Mesenchymal stem cell (in vitro differentiated cells and primary cell): ENCODE measurements around the gene KDM4C.

Experiments used
- DNase-seq: peaks from one replicate; pipeline ENCODE4 v3.0.0-alpha.2; 2013
- H2AFZ ChIP-seq: one replicate; pipeline ENCODE4 v1.6.1; 2013; ENCODE audit warnings: low read depth, mild to moderate bottlenecking, control low read depth, inconsistent platforms, low read length, moderate library complexity
- H2AK5ac ChIP-seq: 2 replicates; pipeline ENCODE4 v1.6.1; 2013; ENCODE audit warnings: low read length, moderate library complexity, mild to moderate bottlenecking, inconsistent platforms; ENCODE audit not compliant: severe bottlenecking
- H2BK120ac ChIP-seq: one replicate; pipeline ENCODE4 v1.6.1; 2013; ENCODE audit warnings: low read depth, mild to moderate bottlenecking, inconsistent platforms, low read length, moderate library complexity
- H2BK12ac ChIP-seq, 2 experiments: one replicate each; pipeline ENCODE4 v1.6.1; 2013; ENCODE audit warnings: inconsistent platforms in 2 of 2, low read length in 2 of 2, mild to moderate bottlenecking in 2 of 2, moderate library complexity in 2 of 2, control low read depth in 1 of 2
- H2BK15ac ChIP-seq: one replicate; pipeline ENCODE4 v1.6.1; 2013; ENCODE audit warnings: mild to moderate bottlenecking, low read depth, inconsistent platforms; ENCODE audit not compliant: poor library complexity, severe bottlenecking
- H2BK5ac ChIP-seq: 2 replicates; pipeline ENCODE4 v1.6.1; 2013; ENCODE audit warnings: low read depth, mild to moderate bottlenecking, low read length, control low read depth, inconsistent platforms; ENCODE audit not compliant: poor library complexity, severe bottlenecking
- H3K14ac ChIP-seq, 2 experiments: one replicate each; pipeline ENCODE4 v1.6.1; 2013; ENCODE audit warnings: inconsistent platforms in 2 of 2, low read length in 2 of 2, control low read depth in 1 of 2, mild to moderate bottlenecking in 1 of 2, moderate library complexity in 1 of 2
- H3K18ac ChIP-seq, 2 experiments: one replicate each; pipeline ENCODE4 v1.6.1; 2013; ENCODE audit warnings: inconsistent platforms in 2 of 2, low read length in 2 of 2, control low read depth in 1 of 2, low read depth in 1 of 2, mild to moderate bottlenecking in 1 of 2
- H3K23ac ChIP-seq, 2 experiments: one replicate each; pipeline ENCODE4 v1.6.1; 2013; ENCODE audit warnings: inconsistent platforms in 2 of 2, low read length in 2 of 2, mild to moderate bottlenecking in 2 of 2, moderate library complexity in 2 of 2, control low read depth in 1 of 2
- H3K27ac ChIP-seq: 2 replicates; pipeline ENCODE4 v1.5.1; 2013; ENCODE audit warnings: mild to moderate bottlenecking, moderate library complexity, low read length, control low read depth, inconsistent platforms; ENCODE audit not compliant: poor library complexity, severe bottlenecking
- H3K27me3 ChIP-seq, 2 experiments: 2 replicates each; pipeline versions ENCODE4 v1.6.1 to v1.7.0; 2013; ENCODE audit warnings: low read length in 2 of 2, mild to moderate bottlenecking in 2 of 2, moderate library complexity in 2 of 2, control low read depth in 1 of 2, inconsistent platforms in 1 of 2; ENCODE audit not compliant: control insufficient read depth in 1 of 2, insufficient read depth in 1 of 2
- H3K36me3 ChIP-seq, 2 experiments: 2 replicates each; pipeline versions ENCODE4 v1.6.1 to v1.7.0; 2013; ENCODE audit warnings: low read length in 2 of 2, control low read depth in 1 of 2, inconsistent platforms in 1 of 2, low read depth in 1 of 2, mild to moderate bottlenecking in 1 of 2; ENCODE audit not compliant: insufficient read depth in 2 of 2, control insufficient read depth in 1 of 2
- H3K4ac ChIP-seq, 2 experiments: one replicate each; pipeline ENCODE4 v1.6.1; 2013; ENCODE audit warnings: inconsistent platforms in 2 of 2, low read length in 2 of 2, mild to moderate bottlenecking in 2 of 2, moderate library complexity in 2 of 2, control low read depth in 1 of 2, low read depth in 1 of 2
- H3K4me1 ChIP-seq: 2 replicates; pipeline ENCODE4 v1.6.1; 2013; ENCODE audit warnings: low read depth, low read length, control low read depth; ENCODE audit not compliant: control insufficient read depth, insufficient read depth
- H3K4me2 ChIP-seq: 2 replicates; pipeline ENCODE4 v1.6.1; 2013; ENCODE audit warnings: low read length, mild to moderate bottlenecking, inconsistent platforms; ENCODE audit not compliant: poor library complexity, severe bottlenecking
- H3K4me3 ChIP-seq, 2 experiments: 2 replicates each; pipeline versions ENCODE4 v1.5.1 to v1.7.0; 2013; ENCODE audit warnings: low read length in 2 of 2, mild to moderate bottlenecking in 2 of 2, control low read depth in 1 of 2, low read depth in 1 of 2; ENCODE audit not compliant: insufficient read depth in 1 of 2
- H3K79me1 ChIP-seq: replicated peaks from 2 replicates; pipeline ENCODE4 v1.6.1; 2013; ENCODE audit warnings: mild to moderate bottlenecking, control low read depth, low read length, inconsistent platforms; ENCODE audit not compliant: poor library complexity, severe bottlenecking
- H3K9ac ChIP-seq: 2 replicates; pipeline ENCODE4 v1.7.0; 2013; ENCODE audit warnings: mild to moderate bottlenecking, low read length, moderate library complexity
- H3K9me3 ChIP-seq: 2 replicates; pipeline ENCODE4 v1.7.0; 2013; ENCODE audit warnings: mild to moderate bottlenecking, low read length; ENCODE audit not compliant: control insufficient read depth
- H4K8ac ChIP-seq: one replicate; pipeline ENCODE4 v1.6.1; 2013; ENCODE audit warnings: inconsistent platforms, mild to moderate bottlenecking, low read length, moderate library complexity
- H4K91ac ChIP-seq: one replicate; pipeline ENCODE4 v1.6.1; 2013; ENCODE audit warnings: mild to moderate bottlenecking, low read length, inconsistent platforms
- WGBS: methylation state at CpG from one replicate; pipeline ENCODE4 v1.1.7; 2013; ENCODE audit warnings: mixed read lengths; 5-methylcytosine and 5-hydroxymethylcytosine counted together

Gene KDM4C

DNA sequence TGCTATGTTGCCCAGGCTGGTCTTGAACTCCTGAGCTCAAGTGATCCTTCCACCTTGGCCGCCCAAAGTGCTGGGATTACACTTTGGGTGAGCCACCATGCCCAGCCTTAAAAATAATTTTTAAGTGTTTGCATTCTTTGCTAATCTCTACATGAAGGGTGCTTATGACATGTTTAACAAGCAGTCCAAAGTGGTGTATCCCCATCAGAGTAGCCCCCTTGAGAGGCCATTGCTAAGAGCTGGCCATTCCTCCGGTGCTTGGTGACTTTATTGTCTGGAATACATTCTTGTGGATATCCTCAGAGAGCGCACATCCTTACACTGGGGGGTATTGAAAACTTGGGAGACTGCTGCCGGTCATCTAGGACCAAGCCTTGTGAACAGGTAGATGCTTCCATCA, 395.4 kb downstream of the KDM4C start:
- no peak overlapping the region for H3K9ac ChIP-seq
- H3K9me3 ChIP-seq, result no peaks in the 10 kb centered on the region
- no peaks in the 10 kb centered on the region for H3K27me3 ChIP-seq
- H3K23ac ChIP-seq, result no peak overlapping the region
- H2BK15ac ChIP-seq, result no peak overlapping the region
- H2BK5ac ChIP-seq, result no peak overlapping the region
- H2AFZ ChIP-seq, result no peak overlapping the region
- no peak overlapping the region for H3K4ac ChIP-seq
- no peak overlapping the region for H3K14ac ChIP-seq
- H4K8ac ChIP-seq, result no peak overlapping the region
- H3K4me3 ChIP-seq, result no peak overlapping the region
- H4K91ac ChIP-seq, result no peak overlapping the region
- H2AK5ac ChIP-seq, result no peak overlapping the region
- no peak overlapping the region for H3K4me2 ChIP-seq
- peaks cover 5% of the 10 kb centered on the region for H3K4me1 ChIP-seq
- H2BK120ac ChIP-seq, result no peak overlapping the region
- 97% methylated on average over 4 of the region's 4 CpGs for WGBS
- H3K79me1 ChIP-seq, result no peaks in the 10 kb centered on the region
- no peak overlapping the region for H3K18ac ChIP-seq
- H3K36me3 ChIP-seq, result peaks cover 6 to 13% of the 10 kb centered on the region in 2 experiments
- no peak overlapping the region for H2BK12ac ChIP-seq
- no peak for DNase-seq
- H3K27ac ChIP-seq, result no peak overlapping the region

DNA sequence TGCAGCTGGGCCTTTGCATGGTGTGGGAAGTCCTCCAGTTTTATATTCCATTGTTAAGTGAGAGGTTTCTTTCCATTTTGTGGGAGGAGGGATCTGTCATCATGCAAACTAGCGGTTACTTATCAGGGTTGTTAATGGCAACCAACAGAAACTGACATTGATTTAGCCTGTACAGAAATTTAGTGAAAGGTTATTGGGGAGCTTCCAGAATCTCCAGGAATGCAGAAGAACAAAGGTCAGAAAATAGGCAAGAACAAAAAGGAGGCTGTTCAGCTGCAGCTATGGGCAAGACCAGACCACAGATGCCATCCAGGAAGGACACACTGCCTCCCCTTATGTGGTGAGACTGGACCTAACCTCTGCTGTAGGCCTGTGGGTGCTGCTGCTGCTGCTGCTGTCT, 395.8 kb downstream of the KDM4C start:
- H3K4me2 ChIP-seq, result no peak overlapping the region
- H2AK5ac ChIP-seq, result no peak overlapping the region
- no peak for DNase-seq
- no peaks in the 10 kb centered on the region for H3K27me3 ChIP-seq
- no peak overlapping the region for H2BK120ac ChIP-seq
- no peaks in the 10 kb centered on the region for H3K9me3 ChIP-seq
- no peak overlapping the region for H3K4me3 ChIP-seq
- H3K18ac ChIP-seq, result no peak overlapping the region
- H2AFZ ChIP-seq, result no peak overlapping the region
- H2BK15ac ChIP-seq, result no peak overlapping the region
- no peak overlapping the region for H3K14ac ChIP-seq
- H4K8ac ChIP-seq, result no peak overlapping the region
- H3K27ac ChIP-seq, result no peak overlapping the region
- WGBS, result 100% methylated on average over 1 of the region's 1 CpG
- no peak overlapping the region for H2BK5ac ChIP-seq
- peaks cover 3 to 9% of the 10 kb centered on the region in 2 experiments for H3K36me3 ChIP-seq
- H2BK12ac ChIP-seq, result no peak overlapping the region
- H3K9ac ChIP-seq, result no peak overlapping the region
- H3K23ac ChIP-seq, result no peak overlapping the region
- no peak overlapping the region for H3K4ac ChIP-seq
- no peaks in the 10 kb centered on the region for H3K79me1 ChIP-seq
- peaks cover 3% of the 10 kb centered on the region for H3K4me1 ChIP-seq
- no peak overlapping the region for H4K91ac ChIP-seq

DNA sequence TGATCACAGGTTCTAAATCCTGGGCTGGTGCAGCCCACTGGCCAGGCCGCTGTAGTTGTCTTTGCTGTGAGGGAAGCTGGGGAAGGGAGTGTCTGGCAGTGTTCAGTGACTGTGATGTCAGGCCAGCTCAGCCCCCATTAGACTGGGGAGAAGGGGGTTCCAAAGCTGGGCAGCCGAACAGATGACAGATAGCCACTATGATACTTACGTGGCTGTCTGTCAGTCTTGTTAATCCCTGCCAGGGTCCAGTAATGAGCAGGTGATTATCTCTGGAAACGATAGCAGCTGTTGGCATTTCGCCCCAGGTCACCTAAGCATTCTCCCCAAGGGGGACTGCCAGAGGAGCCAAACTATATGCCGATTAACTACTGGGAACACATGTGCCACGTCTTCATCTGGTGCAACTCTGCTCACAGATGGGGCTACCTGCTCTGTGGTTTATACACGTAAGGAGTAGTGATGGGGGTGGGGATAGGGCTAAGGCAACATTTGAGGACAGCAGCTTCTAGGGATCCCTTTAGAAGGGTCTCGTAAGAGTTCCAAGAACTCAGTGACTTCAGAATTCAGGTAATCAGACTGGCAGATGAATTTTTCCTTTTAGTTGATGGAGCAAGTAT, 396.3 kb downstream of the KDM4C start:
- no peak overlapping the region for H2BK120ac ChIP-seq
- H4K8ac ChIP-seq, result no peak overlapping the region
- peaks cover 2 to 3% of the 10 kb centered on the region in 2 experiments for H3K36me3 ChIP-seq
- no peak for DNase-seq
- no peak overlapping the region for H2BK15ac ChIP-seq
- no peaks in the 10 kb centered on the region for H3K27me3 ChIP-seq
- H3K4me2 ChIP-seq, result no peak overlapping the region
- no peak overlapping the region for H2AK5ac ChIP-seq
- no peaks in the 10 kb centered on the region for H3K79me1 ChIP-seq
- H3K23ac ChIP-seq, result no peak overlapping the region
- no peak overlapping the region for H2BK5ac ChIP-seq
- H4K91ac ChIP-seq, result no peak overlapping the region
- H3K4me3 ChIP-seq, result no peak overlapping the region
- no peak overlapping the region for H3K9ac ChIP-seq
- no peak overlapping the region for H3K4ac ChIP-seq
- H3K27ac ChIP-seq, result no peak overlapping the region
- no peak overlapping the region for H2AFZ ChIP-seq
- no peak overlapping the region for H3K18ac ChIP-seq
- H3K4me1 ChIP-seq, result peaks cover 3% of the 10 kb centered on the region
- H2BK12ac ChIP-seq, result no peak overlapping the region
- no peak overlapping the region for H3K14ac ChIP-seq
- no peaks in the 10 kb centered on the region for H3K9me3 ChIP-seq
- 96% methylated on average over 9 of the region's 9 CpGs for WGBS

DNA sequence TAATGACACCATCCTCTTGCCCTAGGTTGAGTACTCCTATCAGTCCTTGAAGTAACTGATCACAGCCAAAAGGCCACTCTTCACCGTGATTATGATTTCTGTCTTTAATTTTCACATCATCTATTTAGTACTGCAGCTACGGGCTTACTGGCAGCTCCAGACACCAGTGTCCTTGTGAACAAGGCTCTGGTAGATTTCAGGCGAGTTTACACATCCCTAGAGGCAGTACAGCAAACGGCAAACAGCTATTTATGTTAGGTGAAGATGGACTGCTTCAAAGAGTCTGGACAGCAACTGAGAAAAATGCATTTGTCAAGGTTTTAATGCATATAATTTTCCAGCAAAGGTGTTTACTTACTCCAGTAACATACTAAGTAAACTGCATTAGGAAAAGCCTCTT, 396.9 kb downstream of the KDM4C start:
- Histone ChIP-seq H3K14ac (no peak overlapping the region), H4K91ac (no peak overlapping the region), H3K36me3 (peaks cover 0 to 2% of the 10 kb centered on the region in 2 experiments), H2BK12ac (no peak overlapping the region), H2AK5ac (no peak overlapping the region), H2BK15ac (no peak overlapping the region), H2BK5ac (no peak overlapping the region), H3K9ac (no peak overlapping the region), H3K27me3 (no peaks in the 10 kb centered on the region), H3K18ac (no peak overlapping the region), H2BK120ac (no peak overlapping the region), H3K79me1 (no peaks in the 10 kb centered on the region), H4K8ac (no peak overlapping the region), H2AFZ (no peak overlapping the region), H3K27ac (no peak overlapping the region), H3K4me1 (peaks cover 3% of the 10 kb centered on the region), H3K9me3 (no peaks in the 10 kb centered on the region), H3K4me3 (no peak overlapping the region), H3K4me2 (no peak overlapping the region), H3K23ac (no peak overlapping the region), H3K4ac (no peak overlapping the region)
- WGBS, result 80% methylated on average over 3 of the region's 4 CpGs
- DNase-seq, result no peak
